Activated CD4-positive, alpha-beta memory T cell treated with anti-CD3 and anti-CD28 coated beads, Interleukin-2, amount 10 ng/mL, durations not matched to agents 7 days and 5 days (primary cell): Measurements from ENCODE around the gene PPL. TPM values are rescaled to one million over a fixed set of nuclear protein-coding genes. Genes with fewer than 3 reads are reported as not detected.
A peak's percentile ranks its signal among the peaks of the same experiment; 100 is the strongest.

ENCODE experiments used
- CTCF ChIA-PET: fragments of 350-600 bp; sonication (Branson Sonifier 250); formaldehyde crosslinking; loops from one replicate; lab custom pipeline; 2021; ENCODE audit warnings: antibody characterized with exemption, inconsistent platforms; lab: Charles Lee
- POLR2A ChIA-PET: fragments of 350-600 bp; sonication (Branson Sonifier 250); formaldehyde crosslinking; loops from one replicate; lab custom pipeline; 2021; ENCODE audit warnings: antibody characterized with exemption; lab: Charles Lee
- DNase-seq: peaks from one replicate; pipeline ENCODE4 v3.0.0-alpha.2; 2020
- H3K27ac Mint-ChIP-seq: one replicate; pipeline ENCODE4 v1.8.0; 2021; ENCODE audit warnings: mild to moderate bottlenecking, mixed read lengths
- H3K27me3 Mint-ChIP-seq: one replicate; pipeline ENCODE4 v1.8.0; 2021; ENCODE audit warnings: mixed read lengths
- H3K36me3 Mint-ChIP-seq: one replicate; pipeline ENCODE4 v1.8.0; 2021; ENCODE audit warnings: low read depth, mixed read lengths
- H3K4me1 Mint-ChIP-seq: one replicate; pipeline ENCODE4 v1.8.0; 2021; ENCODE audit warnings: mixed read lengths
- H3K4me3 Mint-ChIP-seq: one replicate; pipeline ENCODE4 v1.8.0; 2021; ENCODE audit warnings: mild to moderate bottlenecking, mixed read lengths
- H3K9me3 Mint-ChIP-seq: one replicate; pipeline ENCODE4 v1.8.0; 2021; ENCODE audit warnings: mixed read lengths
- total RNA-seq, 2 experiments: library from RNA; stranded (reverse); gene quantifications; one replicate each; pipeline ENCODE4 v1.2.3, GENCODE V29; 2021

The PPL gene
- total RNA-seq, 2 experiments from 2014 or later, result 0.08 TPM; not detected in 1

- Mint-ChIP-seq H3K27me3 (no peaks in the 10 kb centered on the region), H3K9me3 (no peaks in the 10 kb centered on the region), H3K4me1 (no peaks in the 10 kb centered on the region), H3K27ac (no peak overlapping the region), H3K36me3 (peaks cover 71% of the 10 kb centered on the region), H3K4me3 (no peak overlapping the region)
- ChIA-PET CTCF (no interaction called here), POLR2A (no interaction called here)
- DNase-seq, result no peak
These were observed 56.9 kb downstream of the PPL start for GRCh38 chr16:4880006-4880580.

DNA sequence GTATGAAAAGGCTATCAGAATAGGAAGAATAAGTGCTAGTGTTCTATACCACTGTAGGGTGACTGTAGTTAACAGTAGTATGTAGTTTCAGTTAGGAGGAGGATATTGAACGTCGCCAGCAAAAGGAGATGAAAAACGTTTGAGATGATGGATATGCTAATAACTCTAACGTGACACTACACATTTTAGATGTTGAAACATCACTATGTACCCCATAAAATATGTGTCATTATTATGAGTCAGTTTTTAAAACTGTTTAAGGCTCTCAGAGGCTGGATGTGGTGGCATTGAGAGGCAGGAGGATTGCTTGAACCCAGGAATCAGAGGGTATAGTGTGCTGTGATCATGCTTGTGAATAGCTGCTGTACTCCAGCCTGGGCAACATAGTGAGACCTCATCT, 57.9 kb downstream of the PPL start:
- ChIA-PET CTCF (no interaction called here), POLR2A (no interaction called here)
- Mint-ChIP-seq H3K36me3 (peaks cover 66% of the 10 kb centered on the region), H3K4me1 (no peaks in the 10 kb centered on the region), H3K9me3 (no peaks in the 10 kb centered on the region), H3K4me3 (no peak overlapping the region), H3K27ac (no peak overlapping the region), H3K27me3 (no peaks in the 10 kb centered on the region)
- no peak for DNase-seq

GRCh38 chr16:4877380-4877685, 59.6 kb downstream of the PPL start:
- Mint-ChIP-seq H3K27ac (no peak overlapping the region), H3K27me3 (no peaks in the 10 kb centered on the region), H3K4me1 (no peaks in the 10 kb centered on the region), H3K9me3 (no peaks in the 10 kb centered on the region), H3K36me3 (peaks cover 58% of the 10 kb centered on the region), H3K4me3 (no peak overlapping the region)
- no peak for DNase-seq
- ChIA-PET POLR2A (no interaction called here), CTCF (no interaction called here)

- ChIA-PET POLR2A (no interaction called here), CTCF (no interaction called here)
- no peak overlapping the region for H3K27ac Mint-ChIP-seq
- peaks cover 3% of the 10 kb centered on the region for H3K4me1 Mint-ChIP-seq
- H3K27me3 Mint-ChIP-seq, result no peaks in the 10 kb centered on the region
- no peak for DNase-seq
- no peak overlapping the region for H3K4me3 Mint-ChIP-seq
- H3K36me3 Mint-ChIP-seq, result peaks cover 56% of the 10 kb centered on the region
- no peaks in the 10 kb centered on the region for H3K9me3 Mint-ChIP-seq
These were observed 60.1 kb downstream of the PPL start for GRCh38 chr16:4876646-4877379.

DNA sequence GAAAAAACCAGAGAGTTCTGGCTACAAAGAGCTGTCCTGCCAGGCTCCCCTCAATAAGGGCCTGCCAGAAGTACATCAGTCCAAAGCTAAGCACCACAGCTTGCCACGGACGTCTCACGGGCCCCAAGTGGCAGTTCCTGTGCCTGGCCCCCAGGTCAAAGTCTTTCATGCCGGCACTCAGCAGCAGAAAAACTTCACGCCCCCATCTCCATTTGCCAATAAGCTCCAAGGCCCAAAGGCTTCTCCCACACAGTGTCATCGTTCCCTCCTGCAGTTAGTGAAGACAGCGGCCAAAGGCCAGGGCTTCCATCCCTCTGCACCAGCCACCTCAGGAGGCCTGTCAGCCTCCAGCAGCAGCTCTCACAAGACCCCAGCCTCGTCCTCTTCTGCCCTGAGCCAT, 62.3 kb downstream of the PPL start:
- H3K36me3 Mint-ChIP-seq, result peaks cover 61% of the 10 kb centered on the region
- H3K4me1 Mint-ChIP-seq, result peaks cover 10% of the 10 kb centered on the region
- no peaks in the 10 kb centered on the region for H3K9me3 Mint-ChIP-seq
- ChIA-PET CTCF (interaction anchor here (0.6 kb wide), 1 partner anchor 151 kb away, joined by 4 read pairs; no protein-coding TSS in a partner anchor), POLR2A (no interaction called here)
- H3K4me3 Mint-ChIP-seq, result no peak overlapping the region
- no peak overlapping the region for H3K27ac Mint-ChIP-seq
- H3K27me3 Mint-ChIP-seq, result no peaks in the 10 kb centered on the region
- no peak for DNase-seq

GRCh38 chr16:4873091-4873490, 63.9 kb downstream of the PPL start:
- ChIA-PET POLR2A (no interaction called here), CTCF (interaction anchor here (0.6 kb wide), 1 partner anchor 188 kb away, joined by 3 read pairs; no protein-coding TSS in a partner anchor)
- Mint-ChIP-seq H3K36me3 (peaks cover 69% of the 10 kb centered on the region), H3K4me3 (no peak overlapping the region), H3K27me3 (no peaks in the 10 kb centered on the region), H3K9me3 (no peaks in the 10 kb centered on the region), H3K27ac (peak overlapping the region; percentile 34), H3K4me1 (peaks cover 10% of the 10 kb centered on the region)
- no peak for DNase-seq

GRCh38 chr16:4871071-4871470, 65.9 kb downstream of the PPL start:
- ChIA-PET POLR2A (no interaction called here), CTCF (interaction anchor here (0.7 kb wide), 1 partner anchor 150 kb away, joined by 4 read pairs; no protein-coding TSS in a partner anchor)
- Mint-ChIP-seq H3K27ac (no peak overlapping the region), H3K36me3 (peaks cover 64% of the 10 kb centered on the region), H3K9me3 (no peaks in the 10 kb centered on the region), H3K4me3 (no peak overlapping the region), H3K4me1 (peaks cover 10% of the 10 kb centered on the region), H3K27me3 (no peaks in the 10 kb centered on the region)
- DNase-seq, result no peak

- H3K27ac Mint-ChIP-seq, result no peak overlapping the region
- H3K4me1 Mint-ChIP-seq, result peaks cover 10% of the 10 kb centered on the region
- POLR2A ChIA-PET, result no interaction called here
- no peak for DNase-seq
- H3K9me3 Mint-ChIP-seq, result no peaks in the 10 kb centered on the region
- H3K36me3 Mint-ChIP-seq, result peaks cover 59% of the 10 kb centered on the region
- no peak overlapping the region for H3K4me3 Mint-ChIP-seq
- no peaks in the 10 kb centered on the region for H3K27me3 Mint-ChIP-seq
- CTCF ChIA-PET, result interaction anchor here (0.7 kb wide), 1 partner anchor 17 kb away, joined by 3 read pairs; no protein-coding TSS in a partner anchor
These were observed 66.7 kb downstream of the PPL start for GRCh38 chr16:4870138-4870671.

- Mint-ChIP-seq H3K27me3 (no peaks in the 10 kb centered on the region), H3K36me3 (peaks cover 56% of the 10 kb centered on the region), H3K9me3 (no peaks in the 10 kb centered on the region), H3K4me1 (peaks cover 10% of the 10 kb centered on the region), H3K27ac (no peak overlapping the region), H3K4me3 (no peak overlapping the region)
- POLR2A ChIA-PET, result no interaction called here
- DNase-seq, result no peak
- CTCF ChIA-PET, result interaction anchor here (0.7 kb wide), 1 partner anchor 18 kb away, joined by 3 read pairs; no protein-coding TSS in a partner anchor
These were observed 67.7 kb downstream of the PPL start for GRCh38 chr16:4869147-4869805.

GRCh38 chr16:4868535-4868934, 68.4 kb downstream of the PPL start:
- no peak for DNase-seq
- POLR2A ChIA-PET, result no interaction called here
- H3K36me3 Mint-ChIP-seq, result peaks cover 59% of the 10 kb centered on the region
- H3K4me3 Mint-ChIP-seq, result no peak overlapping the region
- H3K9me3 Mint-ChIP-seq, result no peaks in the 10 kb centered on the region
- H3K27me3 Mint-ChIP-seq, result no peaks in the 10 kb centered on the region
- H3K4me1 Mint-ChIP-seq, result peaks cover 10% of the 10 kb centered on the region
- CTCF ChIA-PET, result no interaction called here
- H3K27ac Mint-ChIP-seq, result no peak overlapping the region

DNA sequence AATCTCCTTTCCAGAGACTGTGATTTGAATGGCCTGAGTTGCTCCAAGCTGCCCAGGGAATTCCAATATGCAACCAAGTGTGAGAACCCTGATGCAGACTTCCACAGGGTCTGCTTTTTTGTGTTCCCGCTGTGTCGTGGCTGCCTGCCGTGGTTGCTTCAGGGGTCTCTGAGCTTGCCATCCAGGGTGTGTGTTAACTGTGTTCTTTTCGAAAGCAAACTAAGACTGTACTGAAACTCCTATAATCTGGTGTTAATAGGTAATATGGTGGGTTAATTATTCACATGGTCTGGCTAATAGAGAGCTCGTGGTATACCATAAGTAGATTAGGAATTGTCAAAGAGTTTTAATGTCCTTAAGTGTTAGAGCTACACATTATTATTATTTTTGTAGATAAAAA, 68.9 kb downstream of the PPL start:
- Mint-ChIP-seq H3K4me3 (no peak overlapping the region), H3K9me3 (no peaks in the 10 kb centered on the region), H3K36me3 (peaks cover 58% of the 10 kb centered on the region), H3K4me1 (peaks cover 13% of the 10 kb centered on the region), H3K27me3 (no peaks in the 10 kb centered on the region), H3K27ac (no peak overlapping the region)
- ChIA-PET CTCF (no interaction called here), POLR2A (no interaction called here)
- no peak for DNase-seq

- POLR2A ChIA-PET, result interaction anchor here (1.1 kb wide), 1 partner anchor 20 kb away, joined by 3 read pairs; the partner anchor contains the start of genes GLYR1 and UBN1
- peaks cover 16% of the 10 kb centered on the region for H3K4me1 Mint-ChIP-seq
- H3K36me3 Mint-ChIP-seq, result peaks cover 63% of the 10 kb centered on the region
- no peaks in the 10 kb centered on the region for H3K27me3 Mint-ChIP-seq
- no peak for DNase-seq
- CTCF ChIA-PET, result interaction anchor here (0.9 kb wide), 1 partner anchor 89 kb away, joined by 3 read pairs; no protein-coding TSS in a partner anchor
- H3K9me3 Mint-ChIP-seq, result no peaks in the 10 kb centered on the region
- H3K27ac Mint-ChIP-seq, result no peak overlapping the region
- no peak overlapping the region for H3K4me3 Mint-ChIP-seq
These were observed 70.4 kb downstream of the PPL start for GRCh38 chr16:4866586-4866985.

GRCh38 chr16:4865231-4865860, 71.6 kb downstream of the PPL start:
- Mint-ChIP-seq H3K4me1 (peaks cover 11% of the 10 kb centered on the region), H3K27me3 (no peaks in the 10 kb centered on the region), H3K4me3 (no peak overlapping the region), H3K27ac (no peak overlapping the region), H3K9me3 (no peaks in the 10 kb centered on the region), H3K36me3 (peaks cover 63% of the 10 kb centered on the region)
- ChIA-PET CTCF (no interaction called here), POLR2A (interaction anchor here (1.1 kb wide), 1 partner anchor 19 kb away, joined by 3 read pairs; the partner anchor contains the start of genes GLYR1 and UBN1)
- DNase-seq, result no peak
